Skin of body (tissue), 2 donors: ENCODE measurements around the gene NFIA. TPM values are rescaled to one million over a fixed set of nuclear protein-coding genes. Genes with fewer than 3 reads are reported as not detected.

Experiments used
- DNase-seq: peaks from one replicate; lab custom pipeline; 2025; lab: John Stamatoyannopoulos, UW
- total RNA-seq: library from RNA; depleted of rRNA; stranded (reverse); fragments of >200 nt; gene quantifications from one replicate; pipeline ENCODE4 v1.2.3, GENCODE V29; 2014

Gene NFIA
- total RNA-seq, 1 donor from 2014 or later: 47.7 TPM

- DNase-seq: no peak
These were observed 126.5 kb downstream of the NFIA start for GRCh38 chr1:61208831-61209230.

- DNase-seq: no peak
These were observed 128.2 kb downstream of the NFIA start for GRCh38 chr1:61210435-61211154.

GRCh38 chr1:61213245-61214011, 131.1 kb downstream of the NFIA start:
- no peak for DNase-seq

GRCh38 chr1:61215119-61215518, 132.8 kb downstream of the NFIA start:
- peak; percentile 16 for DNase-seq

GRCh38 chr1:61215676-61216289, 133.4 kb downstream of the NFIA start:
- no peak for DNase-seq

GRCh38 chr1:61220536-61220935, 138.2 kb downstream of the NFIA start:
- no peak for DNase-seq

GRCh38 chr1:61221642-61222041, 139.3 kb downstream of the NFIA start:
- DNase-seq: peak; percentile 17

- DNase-seq: no peak
These were observed 139.9 kb downstream of the NFIA start for GRCh38 chr1:61222240-61222639.

GRCh38 chr1:61223140-61223539, 140.8 kb downstream of the NFIA start:
- no peak for DNase-seq

GRCh38 chr1:61224609-61225008, 142.2 kb downstream of the NFIA start:
- no peak for DNase-seq

- DNase-seq: no peak
These were observed 143.1 kb downstream of the NFIA start for GRCh38 chr1:61225478-61225877.

- no peak for DNase-seq
These were observed 144.6 kb downstream of the NFIA start for GRCh38 chr1:61226791-61227567.

GRCh38 chr1:61227857-61228550, 145.6 kb downstream of the NFIA start:
- DNase-seq: no peak

GRCh38 chr1:61230523-61230922, 148.2 kb downstream of the NFIA start:
- no peak for DNase-seq

- no peak for DNase-seq
These were observed 149.4 kb downstream of the NFIA start for GRCh38 chr1:61231795-61232194.

- no peak for DNase-seq
These were observed 150.8 kb downstream of the NFIA start for GRCh38 chr1:61233121-61233660.

GRCh38 chr1:61234587-61234919, 152.2 kb downstream of the NFIA start:
- DNase-seq: no peak

GRCh38 chr1:61237147-61237546, 154.8 kb downstream of the NFIA start:
- no peak for DNase-seq

- DNase-seq: no peak
These were observed 155.4 kb downstream of the NFIA start for GRCh38 chr1:61237659-61238358.

GRCh38 chr1:61238359-61238665, 156.0 kb downstream of the NFIA start:
- no peak for DNase-seq
